ENCODE measurements around the gene DDX24. TPM values are rescaled to one million over a fixed set of nuclear protein-coding genes. Genes with fewer than 3 reads are reported as not detected.
"Not testable (repeated sequence)": the region's sequence is repeated elsewhere in the genome, so short reads cannot be mapped to it uniquely, and the experiment has no call there.

The DDX24 gene
- total RNA-seq, 4 donors from 2014 or later, result 106 to 215 (median 147) TPM

- DNase-seq (ENCODE audit: low spot score) (no peak), ATAC-seq (ENCODE audit: low FRiP score) (no peak)
- TF ChIP-seq CTCF (IDR thresholded peaks at IDR 0.05), result no peak
Observed at GRCh38 chr14:94087891-94088290, 6.9 kb upstream of the DDX24 start.

- ATAC-seq (ENCODE audit: low FRiP score), result peak; percentile 38
- no peak for TF ChIP-seq CTCF (IDR thresholded peaks at IDR 0.05)
- no peak for DNase-seq (ENCODE audit: low spot score)
Observed at GRCh38 chr14:94081386-94081820, 401 bp upstream of the DDX24 start.

- no peak for ATAC-seq (ENCODE audit: low FRiP score)
- no peak for TF ChIP-seq CTCF (IDR thresholded peaks at IDR 0.05)
- DNase-seq (ENCODE audit: low spot score), result no peak
Observed at GRCh38 chr14:94079891-94080620, 946 bp downstream of the DDX24 start.

- no peak for TF ChIP-seq CTCF (IDR thresholded peaks at IDR 0.05)
- no peak for DNase-seq (ENCODE audit: low spot score)
- no peak for ATAC-seq (ENCODE audit: low FRiP score)
Observed at GRCh38 chr14:94077823-94078222, 3.2 kb downstream of the DDX24 start.

- no peak for ATAC-seq (ENCODE audit: low FRiP score)
- TF ChIP-seq CTCF (IDR thresholded peaks at IDR 0.05), result no peak
- no peak for DNase-seq (ENCODE audit: low spot score)
Observed at GRCh38 chr14:94077111-94077821, 3.7 kb downstream of the DDX24 start.

- no peak for DNase-seq (ENCODE audit: low spot score)
- no peak for TF ChIP-seq CTCF (IDR thresholded peaks at IDR 0.05)
- no peak for ATAC-seq (ENCODE audit: low FRiP score)
Observed at GRCh38 chr14:94075008-94075407, 6.0 kb downstream of the DDX24 start.

- no peak for DNase-seq (ENCODE audit: low spot score)
- ATAC-seq (ENCODE audit: low FRiP score), result no peak
- TF ChIP-seq CTCF (IDR thresholded peaks at IDR 0.05), result no peak
Observed at GRCh38 chr14:94074534-94074933, 6.5 kb downstream of the DDX24 start.

- ATAC-seq (ENCODE audit: low FRiP score), result not testable (repeated sequence)
Observed at GRCh38 chr14:94072076-94072475, 8.9 kb downstream of the DDX24 start.

More at GRCh38 chr14:94072076-94072475, 8.9 kb downstream of the DDX24 start:
- DNase-seq (ENCODE audit: low spot score), result not testable (repeated sequence)

Data from omental fat pad (tissue), 4 donors.